BJ (cell line): Measurements from ENCODE around the gene TLK2. TPM values are rescaled to one million over a fixed set of nuclear protein-coding genes. Genes with fewer than 3 reads are reported as not detected.

ENCODE experiments used
- CTCF ChIA-PET: fragments of 350-600 bp; formaldehyde crosslinking; extraction: SDS; loops from one replicate; lab custom pipeline; 2021; ENCODE audit warnings: antibody characterized with exemption, inconsistent platforms; lab: Yijun Ruan, JAX
- POLR2A ChIA-PET: fragments of 300-600 bp; sonication (Branson Sonifier 250); formaldehyde crosslinking; extraction: SDS; loops from one replicate; lab custom pipeline; 2021; ENCODE audit warnings: antibody characterized with exemption; lab: Charles Lee
- DNase-seq: peaks from one replicate; pipeline ENCODE4 v3.0.0-alpha.2; 2011; ENCODE audit warnings: low read depth
- H3K27me3 ChIP-seq: 2 replicates; pipeline ENCODE4 v1.6.0; 2011; ENCODE audit warnings: low read length; ENCODE audit not compliant: control insufficient read depth, insufficient read depth
- H3K36me3 ChIP-seq: 2 replicates; pipeline ENCODE4 v1.5.1; 2011; ENCODE audit warnings: low read length; ENCODE audit not compliant: control insufficient read depth, insufficient read depth
- H3K4me3 ChIP-seq: 2 replicates; pipeline ENCODE4 v1.5.1; 2011; ENCODE audit warnings: low read depth, mild to moderate bottlenecking, control low read depth, low read length
- CTCF ChIP-seq: IDR thresholded peaks from 2 replicates; pipeline ENCODE4 v1.5.1; 2011; ENCODE audit warnings: low read depth, mild to moderate bottlenecking, control low read depth, inconsistent platforms, low read length, moderate library complexity; ENCODE audit not compliant: insufficient read depth
- polyA plus RNA-seq: library from polyadenylated mRNA; depleted of rRNA; stranded (reverse); fragments of >200 nt; gene quantifications from 2 replicates; pipeline ENCODE4 v1.2.3, GENCODE V29; 2011

Gene TLK2
- polyA plus RNA-seq, 1 experiment: 68.9 TPM

- TF ChIP-seq CTCF: no peak
- H3K27me3 ChIP-seq: no peaks in the 10 kb centered on the region
- H3K36me3 ChIP-seq: peaks cover 11% of the 10 kb centered on the region
- no peak for DNase-seq
- peak overlapping the region; percentile 83 for H3K4me3 ChIP-seq
- CTCF ChIA-PET: interaction anchor here (0.9 to 1.2 kb wide), 3 partner anchors 10 to 70 kb away, joined by 3 to 4 read pairs (median 3); no protein-coding TSS in a partner anchor
- POLR2A ChIA-PET: no interaction called here
These were observed 151.1 kb downstream of the TLK2 start for GRCh38 chr17:62629556-62630364.

- ChIA-PET POLR2A (interaction anchor here (0.5 kb wide), 1 partner anchor 16 kb away, joined by 8 read pairs; no protein-coding TSS in a partner anchor), CTCF (interaction anchor here (0.9 to 1.4 kb wide), 3 partner anchors 9 to 18 kb away, joined by 3 to 4 read pairs (median 3); no protein-coding TSS in a partner anchor)
- TF ChIP-seq CTCF: no peak
- Histone ChIP-seq H3K36me3 (peaks cover 11% of the 10 kb centered on the region), H3K27me3 (no peaks in the 10 kb centered on the region), H3K4me3 (peak overlapping the region; percentile 83)
- DNase-seq: no peak
These were observed 151.9 kb downstream of the TLK2 start for GRCh38 chr17:62630365-62631085.

- CTCF ChIA-PET: interaction anchor here (1.4 kb wide), 1 partner anchor 17 kb away, joined by 3 read pairs; no protein-coding TSS in a partner anchor
- DNase-seq: no peak
- Histone ChIP-seq H3K4me3 (no peak overlapping the region), H3K27me3 (no peaks in the 10 kb centered on the region), H3K36me3 (peaks cover 12% of the 10 kb centered on the region)
- no peak for TF ChIP-seq CTCF
- POLR2A ChIA-PET: no interaction called here
These were observed 152.7 kb downstream of the TLK2 start for GRCh38 chr17:62631086-62631935.

DNA sequence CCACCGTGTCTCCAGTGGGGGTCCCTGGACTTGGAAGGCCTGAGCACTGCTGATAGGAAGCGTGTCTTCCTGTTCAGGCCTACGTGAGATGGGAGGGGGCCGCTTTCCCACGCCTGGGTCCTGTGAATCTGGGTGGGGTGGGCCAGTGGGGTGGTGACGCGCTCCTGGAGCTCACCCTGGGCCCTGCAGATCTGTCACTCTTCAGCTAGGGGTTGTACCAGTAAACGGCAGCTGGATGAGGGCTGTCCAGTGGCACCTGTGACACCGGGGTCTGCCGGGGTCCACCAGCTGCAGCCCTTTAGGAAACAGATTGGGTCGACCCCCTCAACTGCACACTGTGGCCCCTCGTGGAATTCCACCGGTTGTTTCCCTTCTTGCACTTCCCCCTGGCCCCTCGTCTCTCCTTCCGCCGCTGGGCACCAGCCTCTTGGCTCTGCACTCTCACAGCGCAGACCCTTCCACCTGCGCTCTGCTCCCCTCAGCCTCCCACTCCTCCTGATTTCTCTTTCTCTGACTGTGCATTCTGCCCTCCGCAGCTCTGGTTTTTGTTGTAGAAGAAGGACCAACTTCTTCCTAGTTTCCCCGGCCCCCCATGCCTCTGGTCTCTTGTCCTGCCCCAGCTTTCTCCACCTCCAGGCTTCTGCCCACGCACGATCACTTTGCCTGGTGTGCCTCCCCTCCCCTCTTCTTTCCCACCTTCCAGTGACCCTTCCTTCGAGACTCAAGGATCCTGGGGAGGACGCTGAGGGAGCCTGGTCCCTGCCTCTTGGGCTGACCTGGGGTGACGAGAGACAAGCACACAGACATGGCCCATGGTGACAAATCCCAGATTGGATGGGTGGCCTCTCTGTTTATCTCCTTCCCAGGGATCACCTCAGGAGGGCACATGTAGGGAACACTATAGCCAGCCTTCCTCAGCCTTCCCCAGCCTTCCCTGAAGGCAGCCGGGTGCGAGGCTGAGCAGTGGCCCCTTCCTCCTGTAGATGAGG, 153.6 kb downstream of the TLK2 start:
- Histone ChIP-seq H3K27me3 (no peaks in the 10 kb centered on the region), H3K36me3 (peaks cover 16% of the 10 kb centered on the region), H3K4me3 (no peak overlapping the region)
- POLR2A ChIA-PET: no interaction called here
- no peak for TF ChIP-seq CTCF
- CTCF ChIA-PET: interaction anchor here (0.7 to 1.4 kb wide), 2 partner anchors 18 to 59 kb away, joined by 3 read pairs; no protein-coding TSS in a partner anchor
- DNase-seq: no peak
